ENCODE results near the gene DGCR6. TPM values are rescaled to one million over a fixed set of nuclear protein-coding genes. Genes with fewer than 3 reads are reported as not detected.
A peak's percentile ranks its signal among the peaks of the same experiment; 100 is the strongest.
"Not testable (repeated sequence)": the region's sequence is repeated elsewhere in the genome, so short reads cannot be mapped to it uniquely, and the experiment has no call there.

The DGCR6 gene
- total RNA-seq, 2 donors from 2014 or later, result 2.9 to 4.3 TPM

DNA sequence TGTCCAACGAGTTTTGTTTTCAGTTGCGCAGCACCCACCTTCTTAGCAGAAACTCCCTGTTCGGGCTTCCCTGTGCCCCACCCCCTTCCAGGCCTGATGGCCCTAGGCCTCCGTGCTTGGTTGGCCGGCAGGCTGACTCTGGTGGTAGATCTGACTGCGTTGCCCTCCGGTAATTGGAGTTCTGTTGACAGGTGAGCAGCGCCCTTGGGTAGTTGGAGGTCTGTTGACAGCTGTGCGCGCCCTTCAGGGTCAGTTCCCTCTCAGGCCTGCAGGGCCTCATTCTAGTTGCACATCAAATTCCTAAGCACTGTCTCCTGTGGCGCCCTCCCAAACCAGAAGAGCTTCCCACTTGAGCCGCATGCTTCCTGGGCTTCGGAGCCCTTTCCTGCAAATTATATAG lies 776 bp downstream of the DGCR6 start:
- Mint-ChIP-seq H3K4me3 (no peak overlapping the region), H3K27ac (no peak overlapping the region), H3K4me1 (peaks cover 2% of the 10 kb centered on the region), H3K36me3 (ENCODE audit: low read depth) (no peaks in the 10 kb centered on the region), H3K27me3 (ENCODE audit: insufficient read depth) (no peaks in the 10 kb centered on the region), H3K9me3 (no peaks in the 10 kb centered on the region)
- Histone ChIP-seq H3K36me3 (ENCODE audit: control insufficient read depth, insufficient read depth, low read length) (no peaks in the 10 kb centered on the region), H3K4me3 (ENCODE audit: low read length) (no peak overlapping the region), H3K4me1 (ENCODE audit: control insufficient read depth, insufficient read depth, low read length) (no peaks in the 10 kb centered on the region), H3K27ac (ENCODE audit: low read depth, low read length) (no peak overlapping the region), H3K9ac (ENCODE audit: extremely low read depth, low read length, poor library complexity, severe bottlenecking) (no peak overlapping the region), H3K27me3 (ENCODE audit: control insufficient read depth, insufficient read depth, low read length, poor library complexity, severe bottlenecking) (no peaks in the 10 kb centered on the region), H3K9me3 (ENCODE audit: control insufficient read depth, low read length) (no peaks in the 10 kb centered on the region)
- no CpG with 5 or more reads among the region's 13 CpGs for WGBS, 2 experiments (ENCODE audit: insufficient coverage in 1 of 2, insufficient read length in 1 of 2)
- DNase-seq, result no peak
- peak; percentile 28 for TF ChIP-seq CTCF (conservative IDR thresholded peaks at IDR 0.05)

- WGBS, 2 experiments (ENCODE audit: insufficient coverage in 1 of 2, insufficient read length in 1 of 2), result no CpG with 5 or more reads among the region's 5 CpGs
- Mint-ChIP-seq H3K4me3 (no peak overlapping the region), H3K4me1 (peaks cover 2% of the 10 kb centered on the region), H3K9me3 (no peaks in the 10 kb centered on the region), H3K36me3 (ENCODE audit: low read depth) (no peaks in the 10 kb centered on the region), H3K27me3 (ENCODE audit: insufficient read depth) (no peaks in the 10 kb centered on the region), H3K27ac (no peak overlapping the region)
- H3K4me3 ChIP-seq (ENCODE audit: low read length), result no peak overlapping the region
- no peak overlapping the region for H3K9ac ChIP-seq (ENCODE audit: extremely low read depth, low read length, poor library complexity, severe bottlenecking)
- no peaks in the 10 kb centered on the region for H3K4me1 ChIP-seq (ENCODE audit: control insufficient read depth, insufficient read depth, low read length)
- H3K9me3 ChIP-seq (ENCODE audit: control insufficient read depth, low read length), result no peaks in the 10 kb centered on the region
- no peak for TF ChIP-seq CTCF (conservative IDR thresholded peaks at IDR 0.05)
- H3K27ac ChIP-seq (ENCODE audit: low read depth, low read length), result no peak overlapping the region
- no peaks in the 10 kb centered on the region for H3K36me3 ChIP-seq (ENCODE audit: control insufficient read depth, insufficient read depth, low read length)
- peak; percentile 26 for DNase-seq
- no peaks in the 10 kb centered on the region for H3K27me3 ChIP-seq (ENCODE audit: control insufficient read depth, insufficient read depth, low read length, poor library complexity, severe bottlenecking)
Measured at GRCh38 chr22:18909556-18909955, 3.4 kb downstream of the DGCR6 start.

DNA sequence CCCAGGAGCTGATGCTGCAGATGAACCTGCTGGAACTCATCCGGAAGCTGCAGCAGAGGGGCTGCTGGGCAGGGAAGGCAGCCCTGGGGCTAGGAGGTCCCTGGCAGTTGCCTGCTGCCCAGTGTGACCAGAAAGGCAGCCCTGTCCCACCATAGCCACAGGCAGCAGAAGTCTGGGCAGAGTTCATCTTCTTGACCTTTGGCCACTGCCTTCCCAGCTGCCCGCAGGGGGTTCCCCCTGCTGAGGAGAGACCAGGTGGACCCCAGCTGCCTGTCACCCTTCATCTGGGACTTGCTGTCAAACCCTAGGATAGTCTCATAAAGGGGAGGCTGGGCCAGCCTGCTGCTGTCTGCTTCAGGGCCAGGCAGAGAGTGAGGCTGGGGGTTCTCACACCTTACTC lies 5.4 kb downstream of the DGCR6 start:
- not testable (repeated sequence) for H3K36me3 ChIP-seq (ENCODE audit: control insufficient read depth, insufficient read depth, low read length); H3K9ac ChIP-seq (ENCODE audit: extremely low read depth, low read length, poor library complexity, severe bottlenecking); H3K27me3 Mint-ChIP-seq (ENCODE audit: insufficient read depth); H3K27me3 ChIP-seq (ENCODE audit: control insufficient read depth, insufficient read depth, low read length, poor library complexity, severe bottlenecking); H3K27ac ChIP-seq (ENCODE audit: low read depth, low read length); H3K36me3 Mint-ChIP-seq (ENCODE audit: low read depth); H3K9me3 Mint-ChIP-seq; H3K4me1 Mint-ChIP-seq; H3K27ac Mint-ChIP-seq; H3K4me3 ChIP-seq (ENCODE audit: low read length); H3K4me3 Mint-ChIP-seq; H3K9me3 ChIP-seq (ENCODE audit: control insufficient read depth, low read length); DNase-seq; H3K4me1 ChIP-seq (ENCODE audit: control insufficient read depth, insufficient read depth, low read length)
- WGBS, 2 experiments (ENCODE audit: insufficient coverage in 1 of 2, insufficient read length in 1 of 2), result no CpG with 5 or more reads among the region's 2 CpGs

GRCh38 chr22:18912264-18912946 lies 6.3 kb downstream of the DGCR6 start:
- not testable (repeated sequence) for H3K9me3 Mint-ChIP-seq; H3K27me3 Mint-ChIP-seq (ENCODE audit: insufficient read depth); H3K4me1 Mint-ChIP-seq; H3K4me3 Mint-ChIP-seq; H3K9ac ChIP-seq (ENCODE audit: extremely low read depth, low read length, poor library complexity, severe bottlenecking); H3K36me3 ChIP-seq (ENCODE audit: control insufficient read depth, insufficient read depth, low read length); H3K4me1 ChIP-seq (ENCODE audit: control insufficient read depth, insufficient read depth, low read length); DNase-seq; H3K27ac ChIP-seq (ENCODE audit: low read depth, low read length); H3K4me3 ChIP-seq (ENCODE audit: low read length); H3K9me3 ChIP-seq (ENCODE audit: control insufficient read depth, low read length); H3K27me3 ChIP-seq (ENCODE audit: control insufficient read depth, insufficient read depth, low read length, poor library complexity, severe bottlenecking); H3K36me3 Mint-ChIP-seq (ENCODE audit: low read depth); H3K27ac Mint-ChIP-seq
- no CpG with 5 or more reads among the region's 10 CpGs for WGBS, 2 experiments (ENCODE audit: insufficient coverage in 1 of 2, insufficient read length in 1 of 2)

GRCh38 chr22:18914558-18914957 lies 8.4 kb downstream of the DGCR6 start:
- not testable (repeated sequence) for H3K27me3 ChIP-seq (ENCODE audit: control insufficient read depth, insufficient read depth, low read length, poor library complexity, severe bottlenecking); H3K4me3 Mint-ChIP-seq; H3K9me3 ChIP-seq (ENCODE audit: control insufficient read depth, low read length); H3K4me1 ChIP-seq (ENCODE audit: control insufficient read depth, insufficient read depth, low read length); DNase-seq; H3K27ac Mint-ChIP-seq; H3K27me3 Mint-ChIP-seq (ENCODE audit: insufficient read depth); H3K36me3 ChIP-seq (ENCODE audit: control insufficient read depth, insufficient read depth, low read length); H3K4me3 ChIP-seq (ENCODE audit: low read length); H3K36me3 Mint-ChIP-seq (ENCODE audit: low read depth); H3K4me1 Mint-ChIP-seq; H3K9ac ChIP-seq (ENCODE audit: extremely low read depth, low read length, poor library complexity, severe bottlenecking); H3K9me3 Mint-ChIP-seq; H3K27ac ChIP-seq (ENCODE audit: low read depth, low read length)
- no CpG with 5 or more reads among the region's 10 CpGs for WGBS, 2 experiments (ENCODE audit: insufficient coverage in 1 of 2, insufficient read length in 1 of 2)

DNA sequence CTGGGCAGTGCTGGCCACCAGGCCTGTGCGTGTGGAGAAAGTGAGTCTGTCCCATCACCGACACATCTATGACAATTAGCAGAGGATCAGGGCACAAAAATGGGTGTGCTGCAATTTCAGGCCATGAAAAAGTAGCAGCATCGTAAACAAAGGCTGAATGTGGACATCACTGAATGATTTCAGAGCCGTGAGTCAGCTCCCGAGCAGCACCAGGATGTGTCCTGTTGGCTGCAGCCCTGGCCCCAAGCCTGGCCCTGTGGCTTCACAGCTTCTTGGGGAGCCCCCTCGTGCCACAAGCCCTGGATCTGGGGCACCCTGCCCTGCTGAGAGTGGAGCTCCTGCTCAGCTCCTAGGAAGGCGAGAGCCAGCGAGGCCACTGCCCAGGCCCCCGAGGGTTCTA lies 9.4 kb downstream of the DGCR6 start:
- not testable (repeated sequence) for H3K4me3 ChIP-seq (ENCODE audit: low read length); H3K4me1 Mint-ChIP-seq; H3K4me3 Mint-ChIP-seq; H3K27me3 Mint-ChIP-seq (ENCODE audit: insufficient read depth); H3K9me3 Mint-ChIP-seq; H3K27me3 ChIP-seq (ENCODE audit: control insufficient read depth, insufficient read depth, low read length, poor library complexity, severe bottlenecking); H3K9me3 ChIP-seq (ENCODE audit: control insufficient read depth, low read length); H3K27ac ChIP-seq (ENCODE audit: low read depth, low read length); DNase-seq; H3K4me1 ChIP-seq (ENCODE audit: control insufficient read depth, insufficient read depth, low read length); H3K36me3 ChIP-seq (ENCODE audit: control insufficient read depth, insufficient read depth, low read length); H3K27ac Mint-ChIP-seq; H3K36me3 Mint-ChIP-seq (ENCODE audit: low read depth); H3K9ac ChIP-seq (ENCODE audit: extremely low read depth, low read length, poor library complexity, severe bottlenecking)
- no CpG with 5 or more reads among the region's 9 CpGs for WGBS, 2 experiments (ENCODE audit: insufficient coverage in 1 of 2, insufficient read length in 1 of 2)

Measured in endodermal cell (in vitro differentiated cells).